ENCODE data around the gene SIK2.
A peak's percentile ranks its signal among the peaks of the same experiment; 100 is the strongest.
"Not testable (repeated sequence)": the region's sequence is repeated elsewhere in the genome, so short reads cannot be mapped to it uniquely, and the experiment has no call there.

Gene SIK2

DNA sequence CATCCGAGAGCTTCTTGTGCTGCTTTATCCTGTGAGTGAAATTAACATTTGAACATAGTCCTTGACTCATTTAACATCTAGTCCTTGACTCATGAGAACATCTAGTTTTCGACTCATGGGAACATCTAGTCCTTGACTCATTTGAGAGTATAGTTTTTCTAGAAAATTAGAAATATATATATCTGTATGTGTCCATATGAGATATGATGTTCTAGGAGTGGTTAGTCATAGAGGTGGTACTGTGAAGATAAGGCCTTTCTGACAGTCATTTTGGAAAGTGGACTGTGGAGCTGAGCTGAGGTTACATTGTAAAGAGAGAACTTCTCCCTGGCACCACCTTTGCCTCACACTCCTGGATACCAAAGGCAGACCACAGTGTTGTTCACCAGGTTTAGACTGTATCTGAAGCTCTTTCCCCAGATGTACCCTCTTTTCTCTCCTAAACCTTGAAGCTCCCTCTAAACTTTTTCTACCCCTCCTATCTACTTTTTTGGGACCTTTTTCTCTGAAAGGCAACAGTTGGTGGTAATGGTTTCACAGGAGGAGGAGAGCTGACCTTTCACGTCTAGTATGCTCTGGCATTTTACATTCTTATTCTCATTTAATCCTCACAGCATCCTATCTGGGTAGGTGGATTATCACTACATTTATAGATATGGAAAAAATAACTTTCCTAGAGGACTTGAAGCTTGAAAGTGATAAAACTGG, 96.8 kb downstream of the SIK2 start:
- peak; percentile 66 for DNase-seq (ENCODE audit: low read depth)

- DNase-seq (ENCODE audit: low read depth) = no peak
These were observed 97.4 kb downstream of the SIK2 start for GRCh38 chr11:111699579-111700156.

- no peak for DNase-seq (ENCODE audit: low read depth)
These were observed 97.9 kb downstream of the SIK2 start for GRCh38 chr11:111700162-111700561.

DNA sequence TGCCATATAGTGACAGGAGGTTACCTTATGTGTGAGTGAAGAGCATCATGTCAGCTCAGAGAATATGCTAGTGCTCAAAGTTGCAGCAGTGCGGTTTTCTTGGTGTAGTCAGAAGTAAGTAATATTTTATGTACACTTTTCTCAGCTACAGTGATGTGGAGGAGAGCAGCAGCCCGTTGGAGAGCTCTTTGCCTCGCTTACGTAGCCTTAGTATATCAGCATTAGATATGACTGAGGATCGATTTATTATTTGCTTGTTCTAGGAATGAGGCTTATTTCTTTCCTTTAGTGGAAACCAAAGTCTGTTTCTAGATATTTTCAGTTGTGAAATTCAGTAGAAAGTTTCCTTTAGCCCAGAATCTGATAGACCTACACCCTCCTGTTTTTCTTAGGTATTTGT, 100.4 kb downstream of the SIK2 start:
- DNase-seq (ENCODE audit: low read depth) = no peak

GRCh38 chr11:111703576-111703975, 101.3 kb downstream of the SIK2 start:
- no peak for DNase-seq (ENCODE audit: low read depth)

DNA sequence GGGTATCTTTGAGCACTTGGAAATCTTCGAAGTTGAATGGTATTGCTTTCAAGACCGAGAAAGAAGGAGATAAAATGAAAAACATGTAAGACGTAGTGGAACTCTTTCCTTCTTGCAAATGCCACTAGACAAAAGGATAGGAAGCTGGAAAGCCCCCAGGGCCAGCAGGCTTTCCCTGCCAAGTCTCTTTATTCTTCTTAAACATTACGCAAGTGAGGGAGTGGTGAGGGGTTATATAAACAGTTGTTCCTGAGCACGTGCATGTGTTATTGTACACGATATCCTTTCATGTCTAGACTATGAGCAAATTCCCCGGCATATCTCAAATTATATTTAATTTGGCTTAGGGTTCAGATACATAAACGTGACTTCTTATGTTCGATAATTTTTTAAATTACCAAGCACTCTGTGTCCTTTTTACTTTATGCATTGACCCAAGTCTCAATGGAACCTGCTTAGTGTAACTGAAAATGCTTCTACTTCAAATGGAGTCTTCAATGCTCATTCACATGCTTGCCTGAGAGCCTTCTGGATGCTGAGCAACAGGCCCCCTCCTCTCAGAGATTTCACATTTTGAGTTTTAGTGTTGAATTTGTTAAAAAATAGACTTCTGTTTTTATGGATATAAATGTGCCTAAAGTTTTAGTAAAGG, 104.9 kb downstream of the SIK2 start:
- DNase-seq (ENCODE audit: low read depth) = peak; percentile 97

DNA sequence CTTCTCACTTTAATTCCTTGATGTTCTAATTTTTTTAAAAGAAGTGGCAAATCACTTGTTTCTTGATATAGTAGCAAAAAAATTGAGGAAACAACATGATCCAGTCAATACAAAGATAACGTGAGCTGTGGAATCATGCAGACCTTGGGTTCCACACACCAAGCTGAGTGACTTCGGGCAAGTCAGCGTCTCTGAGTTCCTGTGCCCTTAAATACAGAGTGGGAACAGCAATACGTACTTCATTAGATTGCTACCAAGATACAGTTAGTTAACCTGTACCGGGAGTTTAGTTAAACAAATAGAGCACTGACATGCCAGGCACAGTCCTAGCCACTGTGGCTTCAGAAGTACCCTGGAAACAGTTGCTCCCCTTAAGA, 105.4 kb downstream of the SIK2 start:
- DNase-seq (ENCODE audit: low read depth) = no peak

DNA sequence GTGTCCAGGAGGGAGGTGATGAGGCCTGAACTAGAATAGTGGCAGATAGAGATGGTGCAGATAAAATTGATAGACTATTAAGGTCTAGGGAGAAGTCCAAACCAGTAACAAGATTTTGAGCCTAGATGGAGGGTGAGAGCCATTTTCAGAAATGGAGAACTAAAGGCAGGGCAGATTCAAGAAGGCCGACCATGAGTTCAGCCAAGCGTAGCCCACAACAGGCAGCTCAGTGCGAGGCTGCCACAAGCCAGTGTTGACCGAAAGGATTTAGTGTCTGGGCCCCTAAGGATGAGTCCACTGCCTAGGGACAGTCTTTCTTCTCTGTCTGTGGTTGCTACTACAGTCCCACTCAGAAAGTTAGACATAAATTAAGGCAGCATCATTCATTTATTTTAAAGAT, 112.3 kb downstream of the SIK2 start:
- no peak for DNase-seq (ENCODE audit: low read depth)

DNA sequence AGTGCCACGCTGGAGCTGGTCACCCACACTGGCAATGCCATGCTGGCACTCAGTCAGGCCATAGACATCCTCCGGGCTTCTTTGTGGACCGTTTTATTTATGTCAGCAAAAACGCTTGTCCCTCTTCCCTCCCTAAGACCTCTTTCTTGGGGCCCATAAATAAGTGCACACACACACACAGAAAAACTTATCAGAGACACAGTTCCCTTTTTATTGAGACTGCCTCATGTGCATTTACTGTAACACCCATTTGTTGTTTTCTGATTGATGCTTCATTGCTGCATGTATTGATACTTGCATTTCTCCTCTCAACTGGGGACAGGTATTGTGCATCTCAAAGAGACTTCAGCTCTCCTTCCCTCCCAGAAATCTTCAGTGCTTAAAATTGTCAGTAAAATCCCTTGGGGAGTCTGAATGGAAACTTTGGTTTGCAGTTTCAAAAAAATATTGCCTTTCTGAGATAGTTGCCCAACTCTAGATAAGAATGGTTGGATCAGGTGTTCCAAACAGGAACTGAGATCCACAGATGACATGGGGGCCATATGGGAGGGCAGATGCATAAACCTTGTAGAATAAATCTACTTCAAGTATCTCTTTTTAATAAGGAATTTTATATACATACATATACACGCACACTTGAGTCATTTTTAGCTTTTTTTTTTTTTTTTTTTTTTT, 113.0 kb downstream of the SIK2 start:
- DNase-seq (ENCODE audit: low read depth) = no peak

DNA sequence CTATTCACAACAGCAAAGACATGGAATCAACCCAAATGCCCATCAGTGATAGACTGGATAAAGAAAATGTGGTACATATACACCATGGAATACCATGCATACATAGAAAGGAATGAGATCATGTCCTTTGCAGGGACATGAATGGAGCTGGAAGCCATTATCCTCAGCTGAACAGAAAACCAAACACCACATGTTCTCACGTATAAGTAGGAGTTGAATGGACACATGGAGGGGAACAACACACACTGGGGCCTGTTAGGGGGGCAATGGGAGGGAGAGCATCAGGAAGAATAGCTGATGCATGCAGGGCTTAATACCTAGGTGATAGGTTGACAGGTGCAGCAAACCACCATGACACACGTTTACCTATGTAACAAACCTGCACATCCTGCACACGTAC, 115.4 kb downstream of the SIK2 start:
- not testable (repeated sequence) for DNase-seq (ENCODE audit: low read depth)

DNA sequence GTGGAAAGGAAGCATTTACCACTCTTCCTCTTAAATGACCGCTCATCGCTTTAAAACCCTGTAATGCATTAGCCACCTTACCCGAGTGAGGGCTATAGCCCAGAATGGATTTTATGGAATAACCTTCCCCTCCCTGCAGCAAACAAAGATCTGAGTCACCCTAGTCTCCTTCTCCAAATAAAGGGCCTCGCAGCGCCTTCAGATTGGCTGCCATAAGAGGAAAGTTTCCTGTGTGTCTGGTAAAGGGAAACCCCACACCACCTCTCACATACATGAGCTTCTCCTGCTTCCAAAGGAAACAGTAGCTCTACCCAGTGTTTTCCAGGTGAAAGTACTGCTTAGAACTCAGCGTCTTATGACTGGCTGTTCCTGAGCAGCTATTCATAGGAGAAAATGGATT, 116.2 kb downstream of the SIK2 start:
- peak; percentile 85 for DNase-seq (ENCODE audit: low read depth)

- DNase-seq (ENCODE audit: low read depth) = no peak
These were observed 116.6 kb downstream of the SIK2 start for GRCh38 chr11:111718859-111719258.

DNA sequence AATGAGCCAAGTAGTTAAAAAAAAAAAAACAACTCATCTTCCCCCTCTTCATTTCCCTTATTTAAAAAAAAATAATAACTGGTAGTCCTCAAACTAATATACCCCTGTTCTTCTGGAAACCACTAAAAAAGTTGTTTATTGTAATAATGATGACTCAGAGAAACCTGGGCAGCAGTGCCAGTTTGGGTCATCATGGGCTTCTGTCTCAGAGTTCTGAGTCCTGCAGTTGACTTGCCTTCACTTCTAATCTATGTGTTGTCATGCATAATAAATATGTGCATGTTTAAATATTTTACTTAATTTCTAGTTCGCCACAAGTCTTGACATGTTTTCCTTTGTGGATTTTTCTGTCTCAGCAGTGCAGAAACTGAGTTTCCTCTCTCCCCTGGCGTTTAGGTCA, 117.1 kb downstream of the SIK2 start:
- peak; percentile 46 for DNase-seq (ENCODE audit: low read depth)

DNA sequence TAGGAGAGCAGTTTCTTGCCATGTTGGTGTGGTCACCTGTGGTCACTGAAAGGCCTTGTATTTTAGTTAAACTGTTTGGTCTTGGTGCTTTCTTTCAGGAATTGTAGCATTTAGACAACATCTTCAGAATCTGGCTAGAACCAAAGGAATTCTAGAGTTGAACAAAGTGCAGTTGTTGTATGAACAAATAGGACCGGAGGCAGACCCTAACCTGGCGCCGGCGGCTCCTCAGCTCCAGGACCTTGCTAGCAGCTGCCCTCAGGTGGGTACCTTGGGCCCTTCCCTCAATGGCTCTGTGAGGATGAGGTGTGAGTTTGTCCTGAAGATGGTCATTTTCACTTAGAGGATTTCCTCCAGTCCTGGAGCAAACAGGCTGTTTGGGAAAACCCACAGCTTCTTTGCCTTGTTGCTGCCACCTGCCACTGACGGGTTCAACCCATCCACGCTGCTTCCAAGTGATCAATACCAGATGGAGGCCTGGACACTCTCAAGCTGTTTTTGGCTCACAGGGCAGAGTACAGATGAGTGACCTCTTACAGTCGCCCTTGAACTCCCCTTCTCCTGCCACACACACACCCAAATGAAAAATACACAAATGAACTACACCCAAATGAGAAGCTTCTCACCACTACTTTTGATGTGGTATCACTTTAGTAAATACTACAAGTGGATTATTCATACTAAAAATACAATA, 118.7 kb downstream of the SIK2 start:
- no peak for DNase-seq (ENCODE audit: low read depth)

DNA sequence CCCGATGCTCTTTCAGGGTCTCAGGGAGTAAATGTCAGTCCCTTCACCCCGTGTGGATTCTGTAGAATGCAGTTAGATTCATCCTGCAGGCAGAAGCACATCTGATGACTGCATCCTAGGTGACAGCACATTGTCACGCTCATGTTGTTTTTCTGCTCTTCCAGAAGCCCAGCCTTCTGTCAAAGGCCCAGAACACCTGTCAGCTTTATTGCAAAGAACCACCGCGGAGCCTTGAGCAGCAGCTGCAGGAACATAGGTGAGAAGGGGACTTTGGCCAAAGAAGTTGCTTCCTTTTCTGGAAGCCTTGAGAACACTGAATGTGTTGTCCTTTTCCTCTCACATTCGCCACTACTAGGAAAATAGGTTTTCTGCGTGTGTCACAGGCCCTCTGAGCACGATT, 120.3 kb downstream of the SIK2 start:
- DNase-seq (ENCODE audit: low read depth) = no peak

GRCh38 chr11:111723595-111723994, 121.3 kb downstream of the SIK2 start:
- DNase-seq (ENCODE audit: low read depth) = no peak

DNA sequence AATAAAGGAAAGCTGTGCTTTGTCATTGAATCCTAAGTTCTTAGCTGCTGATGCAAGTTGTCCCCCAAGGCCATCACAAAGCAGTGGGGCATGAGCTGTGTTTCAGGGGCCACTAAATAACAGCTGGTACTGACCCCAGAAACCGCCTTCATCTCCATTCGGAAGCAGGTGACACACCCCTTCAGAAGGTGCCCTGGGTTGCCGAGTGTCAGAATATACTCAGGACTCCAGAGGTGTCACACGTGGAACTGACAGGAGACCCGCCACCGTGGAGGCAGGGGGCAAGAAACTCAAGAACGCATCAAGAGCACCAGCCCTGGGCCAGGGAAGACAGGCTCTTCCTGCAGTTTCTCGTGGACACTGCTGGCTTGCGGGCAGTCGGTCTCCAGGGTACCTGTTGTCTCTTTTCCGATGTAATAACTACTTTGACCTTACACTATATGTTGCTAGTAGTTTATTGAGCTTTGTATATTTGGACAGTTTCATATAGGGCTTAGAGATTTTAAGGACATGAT, 122.4 kb downstream of the SIK2 start:
- DNase-seq (ENCODE audit: low read depth) = no peak

- DNase-seq (ENCODE audit: low read depth) = no peak
These were observed 123.4 kb downstream of the SIK2 start for GRCh38 chr11:111725621-111726020.

DNA sequence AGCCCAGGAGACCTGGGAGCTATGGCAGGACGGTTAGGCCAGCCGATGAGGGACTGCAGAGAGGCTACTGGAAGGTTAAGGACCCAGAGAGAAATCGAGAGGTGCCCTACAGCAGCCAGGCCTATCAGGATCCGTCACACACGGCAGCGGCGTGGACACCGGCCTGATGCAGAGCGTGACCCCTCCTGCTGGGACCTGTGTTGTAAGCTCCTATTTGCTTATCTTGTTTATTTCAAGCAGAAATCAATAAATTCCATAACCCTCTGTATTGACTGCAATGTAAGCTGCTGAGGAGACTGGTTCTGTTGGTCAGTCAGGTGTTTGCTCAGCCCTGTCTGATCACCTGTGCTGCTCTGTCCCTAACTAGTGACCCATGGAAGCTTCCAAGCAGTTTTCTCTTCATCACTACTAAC, 124.1 kb downstream of the SIK2 start:
- no peak for DNase-seq (ENCODE audit: low read depth)

GRCh38 chr11:111727431-111727830, 125.2 kb downstream of the SIK2 start:
- DNase-seq (ENCODE audit: low read depth) = no peak

DNA sequence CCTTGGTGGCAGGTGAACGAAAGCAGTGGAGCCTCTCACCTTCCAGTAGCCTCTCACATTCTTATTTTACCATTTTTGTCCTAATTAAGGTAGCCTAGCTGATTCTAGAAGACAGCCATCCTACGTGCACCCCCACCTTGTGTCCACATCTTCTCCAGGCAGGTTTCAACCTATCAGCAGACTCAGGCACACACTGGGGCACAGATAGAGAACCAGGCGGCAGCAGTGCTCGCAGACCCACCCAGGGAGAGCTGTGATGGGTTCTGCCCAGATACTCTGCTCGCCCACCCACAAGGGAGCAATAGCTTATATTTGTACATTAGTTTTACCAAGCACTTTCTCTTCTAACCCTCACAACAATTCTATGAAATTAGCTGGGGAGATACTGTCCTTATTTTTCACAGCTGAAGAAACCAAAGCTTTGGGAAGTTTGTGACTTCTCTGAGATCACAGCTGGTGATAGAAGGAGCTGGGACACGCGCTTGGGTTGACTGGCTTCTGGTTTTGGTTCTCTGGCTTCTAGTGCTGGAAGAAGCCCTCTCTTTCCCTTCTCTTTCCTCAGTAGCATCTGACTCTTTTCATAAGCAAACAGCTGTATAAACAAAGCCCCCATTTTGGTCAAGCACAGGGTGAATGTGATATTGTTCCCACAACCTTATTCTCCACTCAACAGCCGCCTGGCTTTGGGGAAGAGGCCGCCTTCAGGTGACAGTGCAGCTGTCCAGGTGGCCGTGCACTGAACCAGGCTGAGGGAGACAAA, 127.0 kb downstream of the SIK2 start:
- DNase-seq (ENCODE audit: low read depth) = peak; percentile 18

All from iris pigment epithelial cell (primary cell).